GM12878 (cell line): ENCODE results near the gene KITLG. TPM values are rescaled to one million over a fixed set of nuclear protein-coding genes. Genes with fewer than 3 reads are reported as not detected.

Source experiments
- ATAC-seq: fragments of 200-7000 bp; cut with Tn5 transposase; 3 replicates; pipeline ENCODE4 v1.9.1; 2020; ENCODE audit warnings: mild to moderate bottlenecking, moderate library complexity
- BruUV-seq: library from RNA; stranded (reverse); fragments of 400-500 nt; replicated peaks from 2 replicates; lab custom pipeline; 2021; lab: Mats Ljungman, UMichigan
- CTCF ChIA-PET: fragments of 300-600 bp; sonication (Branson Sonifier 250); formaldehyde crosslinking; extraction: SDS; loops from one replicate; lab custom pipeline; 2021; ENCODE audit warnings: inconsistent platforms; lab: Yijun Ruan, JAX
- POLR2A ChIA-PET: fragments of 350-600 bp; formaldehyde crosslinking; extraction: SDS; loops from one replicate; lab custom pipeline; 2021; ENCODE audit warnings: inconsistent platforms; lab: Charles Lee
- RAD21 ChIA-PET: fragments of 300-600 bp; sonication (Branson Sonifier 250); formaldehyde crosslinking; loops from one replicate; lab custom pipeline; 2023; ENCODE audit warnings: antibody characterized with exemption; ENCODE audit not compliant: unreplicated experiment; lab: Charles Lee
- SMC1A ChIA-PET: fragments of 300-600 bp; sonication (Branson Sonifier 250); formaldehyde crosslinking; loops from one replicate; lab custom pipeline; 2023; ENCODE audit not compliant: unreplicated experiment, uncharacterized antibody; lab: Charles Lee
- DNase-seq: peaks from one replicate; pipeline ENCODE4 v3.0.0-alpha.2; 2011; ENCODE audit warnings: low read depth, low spot score
- FAIRE-seq: peaks from 3 replicates; lab custom pipeline; 2011; peaks lifted over from hg19 to GRCh38; lab: Jason Lieb, UNC
- H2AFZ ChIP-seq: 2 replicates; pipeline ENCODE4 v1.6.0; 2011; ENCODE audit warnings: low read depth, low read length, control low read depth; ENCODE audit not compliant: control insufficient read depth
- H3K27ac ChIP-seq: 2 replicates; pipeline ENCODE4 v1.5.1; 2011; ENCODE audit warnings: control low read depth; ENCODE audit not compliant: control insufficient read depth, insufficient read depth
- H3K27me3 ChIP-seq, 2 experiments: replicated peaks in 1 of 2; 2 replicates each; pipeline versions ENCODE4 v1.6.0 to v1.6.1; 2011; ENCODE audit warnings: low read length in 1 of 2; ENCODE audit not compliant: control insufficient read depth in 2 of 2, insufficient read depth in 2 of 2
- H3K36me3 ChIP-seq, 2 experiments: 2 replicates each; pipeline ENCODE4 v1.5.1; 2011; ENCODE audit warnings: low read length in 1 of 2; ENCODE audit not compliant: control insufficient read depth in 2 of 2, insufficient read depth in 2 of 2
- H3K4me1 ChIP-seq: 2 replicates; pipeline ENCODE4 v1.6.1; 2011; ENCODE audit warnings: mild to moderate bottlenecking, low read length, moderate library complexity, mixed read lengths; ENCODE audit not compliant: control insufficient read depth, insufficient read depth
- H3K4me2 ChIP-seq: 2 replicates; pipeline ENCODE4 v1.6.0; 2011; ENCODE audit warnings: control low read depth; ENCODE audit not compliant: control insufficient read depth, insufficient read depth
- H3K4me3 ChIP-seq: fragments of 200-600 bp; sonication (generic); 2 replicates; pipeline ENCODE4 v1.5.1; 2016
- H3K79me2 ChIP-seq: 2 replicates; pipeline ENCODE4 v1.6.0; 2011; ENCODE audit warnings: low read length; ENCODE audit not compliant: control insufficient read depth, insufficient read depth
- H3K9ac ChIP-seq: 2 replicates; pipeline ENCODE4 v1.8.0; 2011; ENCODE audit warnings: low read length, control low read depth, mixed read lengths; ENCODE audit not compliant: control insufficient read depth, insufficient read depth
- H3K9me3 ChIP-seq: replicated peaks from 3 replicates; pipeline ENCODE4 v1.5.1; 2011; ENCODE audit warnings: mild to moderate bottlenecking, low read length; ENCODE audit not compliant: control insufficient read depth, insufficient read depth
- H4K20me1 ChIP-seq: 2 replicates; pipeline ENCODE4 v1.6.0; 2011; ENCODE audit not compliant: control insufficient read depth, insufficient read depth
- BHLHE40 ChIP-seq, 2 experiments: fragments of 450-650 bp in 1 of 2; IDR thresholded peaks; 2 replicates each; pipeline ENCODE4 v1.6.1; 2011 to 2017; ENCODE audit warnings: low read depth in 2 of 2, borderline replicate concordance in 1 of 2, improper control_type of control experiment in 1 of 2, low read length in 1 of 2, mild to moderate bottlenecking in 1 of 2
- MTA3 ChIP-seq: IDR thresholded peaks from 2 replicates; pipeline ENCODE4 v1.6.1; 2012; ENCODE audit warnings: low read length, inconsistent platforms, borderline replicate concordance
- MYB ChIP-seq: fragments of 150-350 bp; IDR thresholded peaks from 2 replicates; pipeline ENCODE4 v1.6.1; 2014; ENCODE audit warnings: mild to moderate bottlenecking, low read depth, low read length, borderline replicate concordance
- SMAD1 ChIP-seq: fragments of 450-650 bp; IDR thresholded peaks from 2 replicates; pipeline ENCODE4 v1.6.1; 2018; ENCODE audit warnings: mild to moderate bottlenecking, low read depth; ENCODE audit not compliant: partially characterized antibody
- YY1 ChIP-seq: IDR thresholded peaks from 2 replicates; pipeline ENCODE4 v1.6.1; 2011; ENCODE audit warnings: low read depth, mild to moderate bottlenecking, low read length
- ZNF217 ChIP-seq: fragments of 450-650 bp; IDR thresholded peaks from 2 replicates; pipeline ENCODE4 v1.6.1; 2017; ENCODE audit warnings: antibody characterized with exemption, mild to moderate bottlenecking
- WGBS: methylation state at CpG from one replicate; pipeline ENCODE4 v1.1.6; 2016; ENCODE audit warnings: low lambda C conversion rate; ENCODE audit not compliant: insufficient replicate concordance, insufficient coverage; ENCODE audit errors: missing lambda C conversion rate; 5-methylcytosine and 5-hydroxymethylcytosine counted together
- in situ Hi-C: fragments of 300-500 bp; cut with MboI; formaldehyde crosslinking; loops from 9 replicates; pipeline ENCODE4 v1.14.3; 2018; ENCODE audit warnings: mixed read lengths
- intact Hi-C: fragments of 100-400 bp; cut with micrococcal nuclease; formaldehyde crosslinking; loops from one replicate; pipeline ENCODE4 v1.14.2; 2022; ENCODE audit not compliant: unreplicated experiment
- polyA plus RNA-seq, 11 experiments: library from polyadenylated mRNA; depleted of rRNA in 4 of 11; unstranded in 6 of 11; stranded (reverse) in 5 of 11; fragments of >200 nt; fragmentation: Nextera tagmentation in 4 of 11; fragmentation: Illumina TruSeq in 1 of 11; extraction: Ambion mirVana in 4 of 11; extraction: Trizol in 1 of 11; gene quantifications; 1 replicate in 1 of 11; 2 replicates in 10 of 11; pipeline versions ENCODE4 v1.2.1 to v1.2.3, GENCODE V29; 2011 to 2016; ENCODE audit warnings: inconsistent platforms in 2 of 11, missing spikeins in 2 of 11, low read depth in 1 of 11
- total RNA-seq, 4 experiments: library from RNA; depleted of rRNA in 3 of 4; stranded (reverse); fragments of >200 nt in 3 of 4; fragmentation: Illumina TruSeq in 1 of 4; extraction: Trizol in 1 of 4; gene quantifications; 2 replicates each; pipeline versions ENCODE4 v1.2.1 to v1.2.3, GENCODE V29; 2013 to 2021
- TF ChIP-seq, protein P1 (sequence below): IDR thresholded peaks from 2 replicates; pipeline ENCODE4 v1.6.1; 2011; ENCODE audit warnings: borderline replicate concordance, low read depth, mild to moderate bottlenecking, moderate library complexity, low read length; ENCODE audit not compliant: insufficient read depth, poor library complexity, severe bottlenecking
- TF ChIP-seq, protein P2 (sequence below): fragments of 450-650 bp; IDR thresholded peaks from 2 replicates; pipeline ENCODE4 v1.6.1; 2018; ENCODE audit warnings: mild to moderate bottlenecking, low read depth, moderate library complexity; ENCODE audit not compliant: partially characterized antibody
- TF ChIP-seq, protein P3 (sequence below): IDR thresholded peaks from 2 replicates; pipeline ENCODE4 v1.6.1; 2012; ENCODE audit warnings: improper control_type of control experiment, low read depth, low read length; ENCODE audit not compliant: insufficient replicate concordance

The KITLG gene
- total and polyA plus RNA-seq, 10 of the 15 experiments (the other 5 are each of a cell fraction or from before 2014, with no cell fraction given) = 0.02 to 0.51 (median 0.09) TPM; not detected in 1

DNA sequence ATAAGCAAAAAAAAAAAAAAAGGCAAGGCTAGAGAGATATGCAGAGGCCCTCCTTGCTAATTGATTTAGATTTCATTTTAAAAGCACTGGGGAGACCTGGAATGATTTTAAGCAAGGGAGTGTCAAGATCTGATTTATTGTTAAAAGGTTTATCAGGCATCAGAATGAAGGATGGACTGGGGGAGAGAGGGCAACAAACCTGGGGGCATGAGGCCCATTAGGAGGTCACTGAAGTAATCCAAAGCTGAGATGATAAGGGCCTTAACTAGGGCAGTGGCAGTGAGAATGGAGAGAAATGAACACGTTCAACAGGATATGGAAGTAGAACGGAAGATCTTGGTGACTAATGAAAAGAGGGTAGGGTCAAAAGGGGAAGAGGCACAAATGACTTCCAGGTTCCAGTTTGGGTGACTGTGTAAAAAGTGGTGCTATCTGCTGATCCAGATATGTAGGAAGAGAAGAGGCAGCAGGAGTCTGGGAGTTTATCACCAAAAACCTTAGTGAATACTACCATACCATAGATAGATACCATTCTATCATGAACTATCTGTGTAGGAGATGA, 24.0 kb downstream of the KITLG start:
- in situ Hi-C loops (no loop called here), intact Hi-C loops (no loop called here)
- TF ChIP-seq, protein P1, sequence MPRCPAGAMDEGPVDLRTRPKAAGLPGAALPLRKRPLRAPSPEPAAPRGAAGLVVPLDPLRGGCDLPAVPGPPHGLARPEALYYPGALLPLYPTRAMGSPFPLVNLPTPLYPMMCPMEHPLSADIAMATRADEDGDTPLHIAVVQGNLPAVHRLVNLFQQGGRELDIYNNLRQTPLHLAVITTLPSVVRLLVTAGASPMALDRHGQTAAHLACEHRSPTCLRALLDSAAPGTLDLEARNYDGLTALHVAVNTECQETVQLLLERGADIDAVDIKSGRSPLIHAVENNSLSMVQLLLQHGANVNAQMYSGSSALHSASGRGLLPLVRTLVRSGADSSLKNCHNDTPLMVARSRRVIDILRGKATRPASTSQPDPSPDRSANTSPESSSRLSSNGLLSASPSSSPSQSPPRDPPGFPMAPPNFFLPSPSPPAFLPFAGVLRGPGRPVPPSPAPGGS = no peak
- TF ChIP-seq SMAD1 = no peak
- no peak for TF ChIP-seq BHLHE40 (IDR thresholded peaks at IDR 0.05; ENCODE audit: borderline replicate concordance in 1 of 2, low read depth in 2 of 2, low read length in 1 of 2)
- TF ChIP-seq ZNF217 = no peak
- no peak for TF ChIP-seq MYB
- TF ChIP-seq MTA3 = no peak
- TF ChIP-seq, protein P2, sequence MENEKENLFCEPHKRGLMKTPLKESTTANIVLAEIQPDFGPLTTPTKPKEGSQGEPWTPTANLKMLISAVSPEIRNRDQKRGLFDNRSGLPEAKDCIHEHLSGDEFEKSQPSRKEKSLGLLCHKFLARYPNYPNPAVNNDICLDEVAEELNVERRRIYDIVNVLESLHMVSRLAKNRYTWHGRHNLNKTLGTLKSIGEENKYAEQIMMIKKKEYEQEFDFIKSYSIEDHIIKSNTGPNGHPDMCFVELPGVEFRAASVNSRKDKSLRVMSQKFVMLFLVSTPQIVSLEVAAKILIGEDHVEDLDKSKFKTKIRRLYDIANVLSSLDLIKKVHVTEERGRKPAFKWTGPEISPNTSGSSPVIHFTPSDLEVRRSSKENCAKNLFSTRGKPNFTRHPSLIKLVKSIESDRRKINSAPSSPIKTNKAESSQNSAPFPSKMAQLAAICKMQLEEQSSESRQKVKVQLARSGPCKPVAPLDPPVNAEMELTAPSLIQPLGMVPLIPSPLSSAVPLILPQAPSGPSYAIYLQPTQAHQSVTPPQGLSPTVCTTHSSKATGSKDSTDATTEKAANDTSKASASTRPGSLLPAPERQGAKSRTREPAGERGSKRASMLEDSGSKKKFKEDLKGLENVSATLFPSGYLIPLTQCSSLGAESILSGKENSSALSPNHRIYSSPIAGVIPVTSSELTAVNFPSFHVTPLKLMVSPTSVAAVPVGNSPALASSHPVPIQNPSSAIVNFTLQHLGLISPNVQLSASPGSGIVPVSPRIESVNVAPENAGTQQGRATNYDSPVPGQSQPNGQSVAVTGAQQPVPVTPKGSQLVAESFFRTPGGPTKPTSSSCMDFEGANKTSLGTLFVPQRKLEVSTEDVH = no peak
- no peak for TF ChIP-seq YY1
- TF ChIP-seq, protein P3, sequence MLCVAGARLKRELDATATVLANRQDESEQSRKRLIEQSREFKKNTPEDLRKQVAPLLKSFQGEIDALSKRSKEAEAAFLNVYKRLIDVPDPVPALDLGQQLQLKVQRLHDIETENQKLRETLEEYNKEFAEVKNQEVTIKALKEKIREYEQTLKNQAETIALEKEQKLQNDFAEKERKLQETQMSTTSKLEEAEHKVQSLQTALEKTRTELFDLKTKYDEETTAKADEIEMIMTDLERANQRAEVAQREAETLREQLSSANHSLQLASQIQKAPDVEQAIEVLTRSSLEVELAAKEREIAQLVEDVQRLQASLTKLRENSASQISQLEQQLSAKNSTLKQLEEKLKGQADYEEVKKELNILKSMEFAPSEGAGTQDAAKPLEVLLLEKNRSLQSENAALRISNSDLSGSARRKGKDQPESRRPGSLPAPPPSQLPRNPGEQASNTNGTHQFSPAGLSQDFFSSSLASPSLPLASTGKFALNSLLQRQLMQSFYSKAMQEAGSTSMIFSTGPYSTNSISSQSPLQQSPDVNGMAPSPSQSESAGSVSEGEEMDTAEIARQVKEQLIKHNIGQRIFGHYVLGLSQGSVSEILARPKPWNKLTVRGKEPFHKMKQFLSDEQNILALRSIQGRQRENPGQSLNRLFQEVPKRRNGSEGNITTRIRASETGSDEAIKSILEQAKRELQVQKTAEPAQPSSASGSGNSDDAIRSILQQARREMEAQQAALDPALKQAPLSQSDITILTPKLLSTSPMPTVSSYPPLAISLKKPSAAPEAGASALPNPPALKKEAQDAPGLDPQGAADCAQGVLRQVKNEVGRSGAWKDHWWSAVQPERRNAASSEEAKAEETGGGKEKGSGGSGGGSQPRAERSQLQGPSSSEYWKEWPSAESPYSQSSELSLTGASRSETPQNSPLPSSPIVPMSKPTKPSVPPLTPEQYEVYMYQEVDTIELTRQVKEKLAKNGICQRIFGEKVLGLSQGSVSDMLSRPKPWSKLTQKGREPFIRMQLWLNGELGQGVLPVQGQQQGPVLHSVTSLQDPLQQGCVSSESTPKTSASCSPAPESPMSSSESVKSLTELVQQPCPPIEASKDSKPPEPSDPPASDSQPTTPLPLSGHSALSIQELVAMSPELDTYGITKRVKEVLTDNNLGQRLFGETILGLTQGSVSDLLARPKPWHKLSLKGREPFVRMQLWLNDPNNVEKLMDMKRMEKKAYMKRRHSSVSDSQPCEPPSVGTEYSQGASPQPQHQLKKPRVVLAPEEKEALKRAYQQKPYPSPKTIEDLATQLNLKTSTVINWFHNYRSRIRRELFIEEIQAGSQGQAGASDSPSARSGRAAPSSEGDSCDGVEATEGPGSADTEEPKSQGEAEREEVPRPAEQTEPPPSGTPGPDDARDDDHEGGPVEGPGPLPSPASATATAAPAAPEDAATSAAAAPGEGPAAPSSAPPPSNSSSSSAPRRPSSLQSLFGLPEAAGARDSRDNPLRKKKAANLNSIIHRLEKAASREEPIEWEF = no peak
- WGBS = 50% methylated on average over 2 of the region's 2 CpGs
- Histone ChIP-seq H3K27me3 (peaks cover 0 to 1% of the 10 kb centered on the region in 2 experiments; a peak in 1 of 4 replicates), H4K20me1 (no peaks in the 10 kb centered on the region), H3K4me2 (no peak overlapping the region), H2AFZ (no peak overlapping the region), H3K27ac (no peak overlapping the region), H3K4me3 (no peak overlapping the region), H3K79me2 (no peaks in the 10 kb centered on the region), H3K4me1 (no peaks in the 10 kb centered on the region), H3K9me3 (no peaks in the 10 kb centered on the region), H3K9ac (no peak overlapping the region), H3K36me3 (no peaks in the 10 kb centered on the region)
- SMC1A ChIA-PET = no interaction called here
- DNase-seq (no peak), FAIRE-seq (no peak), ATAC-seq (no peak)
- POLR2A ChIA-PET = no interaction called here
- CTCF ChIA-PET = no interaction called here
- BruUV-seq = no TSS peak
- RAD21 ChIA-PET = no interaction called here
